HL-60 (cell line): Measurements from ENCODE around the gene AWAT2.

Source experiments
- DNase-seq, 2 experiments: peaks; one replicate each; pipeline ENCODE4 v3.0.0-alpha.2; 2010 to 2020; ENCODE audit warnings: low read depth in 1 of 2, low spot score in 1 of 2
- H3K27ac ChIP-seq: fragments of 250-450 bp; sonication (Bioruptor Pico); replicated peaks from 2 replicates; pipeline ENCODE4 v1.5.1; 2020; ENCODE audit warnings: mild to moderate bottlenecking, moderate library complexity
- H3K27me3 ChIP-seq: fragments of 250-450 bp; sonication (Bioruptor Pico); 2 replicates; pipeline ENCODE4 v1.5.1; 2021; ENCODE audit warnings: mild to moderate bottlenecking, moderate library complexity; ENCODE audit not compliant: insufficient read depth, poor library complexity, severe bottlenecking
- H3K4me3 ChIP-seq: replicated peaks from 2 replicates; pipeline ENCODE4 v1.5.1; 2011; ENCODE audit warnings: mild to moderate bottlenecking, control low read depth, low read length; ENCODE audit not compliant: insufficient read depth
- GABPA ChIP-seq: IDR thresholded peaks from 2 replicates; pipeline ENCODE4 v1.6.1; 2012; ENCODE audit warnings: low read depth
- POLR2AphosphoS5 ChIP-seq: IDR thresholded peaks from 2 replicates; pipeline ENCODE4 v1.6.1; 2012; ENCODE audit warnings: low read depth
- SPI1 ChIP-seq: IDR thresholded peaks from 2 replicates; pipeline ENCODE4 v1.6.1; 2012; ENCODE audit warnings: low read depth, mild to moderate bottlenecking, borderline replicate concordance
- TF ChIP-seq, protein P1 (sequence below): IDR thresholded peaks from 2 replicates; pipeline ENCODE4 v1.6.1; 2012; ENCODE audit warnings: low read depth; ENCODE audit not compliant: insufficient replicate concordance
- TF ChIP-seq, protein P2 (sequence below): IDR thresholded peaks from one replicate; pipeline ENCODE4 v1.5.1; 2011; ENCODE audit warnings: low read length, control low read depth, inconsistent platforms; ENCODE audit not compliant: insufficient read depth

Gene AWAT2

DNA sequence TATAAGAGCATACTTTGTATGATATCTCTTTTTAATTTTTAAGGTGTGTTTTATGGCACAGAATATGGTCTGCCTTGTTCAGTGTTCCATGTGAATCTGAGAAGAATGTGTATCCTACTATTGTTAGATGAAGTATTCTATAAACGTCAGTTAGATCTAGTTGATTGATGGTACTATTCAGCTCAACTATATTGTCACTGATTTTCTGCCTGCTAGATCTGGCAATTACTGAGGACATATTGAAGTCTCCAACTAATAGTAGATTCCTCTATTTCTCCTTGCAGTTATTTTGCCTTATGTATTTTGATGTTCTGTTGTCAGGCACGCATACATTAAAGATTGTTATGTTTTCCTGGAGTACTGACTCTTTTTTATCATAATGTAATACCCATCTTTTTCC lies 39.8 kb downstream of the AWAT2 start:
- TF ChIP-seq, protein P1, sequence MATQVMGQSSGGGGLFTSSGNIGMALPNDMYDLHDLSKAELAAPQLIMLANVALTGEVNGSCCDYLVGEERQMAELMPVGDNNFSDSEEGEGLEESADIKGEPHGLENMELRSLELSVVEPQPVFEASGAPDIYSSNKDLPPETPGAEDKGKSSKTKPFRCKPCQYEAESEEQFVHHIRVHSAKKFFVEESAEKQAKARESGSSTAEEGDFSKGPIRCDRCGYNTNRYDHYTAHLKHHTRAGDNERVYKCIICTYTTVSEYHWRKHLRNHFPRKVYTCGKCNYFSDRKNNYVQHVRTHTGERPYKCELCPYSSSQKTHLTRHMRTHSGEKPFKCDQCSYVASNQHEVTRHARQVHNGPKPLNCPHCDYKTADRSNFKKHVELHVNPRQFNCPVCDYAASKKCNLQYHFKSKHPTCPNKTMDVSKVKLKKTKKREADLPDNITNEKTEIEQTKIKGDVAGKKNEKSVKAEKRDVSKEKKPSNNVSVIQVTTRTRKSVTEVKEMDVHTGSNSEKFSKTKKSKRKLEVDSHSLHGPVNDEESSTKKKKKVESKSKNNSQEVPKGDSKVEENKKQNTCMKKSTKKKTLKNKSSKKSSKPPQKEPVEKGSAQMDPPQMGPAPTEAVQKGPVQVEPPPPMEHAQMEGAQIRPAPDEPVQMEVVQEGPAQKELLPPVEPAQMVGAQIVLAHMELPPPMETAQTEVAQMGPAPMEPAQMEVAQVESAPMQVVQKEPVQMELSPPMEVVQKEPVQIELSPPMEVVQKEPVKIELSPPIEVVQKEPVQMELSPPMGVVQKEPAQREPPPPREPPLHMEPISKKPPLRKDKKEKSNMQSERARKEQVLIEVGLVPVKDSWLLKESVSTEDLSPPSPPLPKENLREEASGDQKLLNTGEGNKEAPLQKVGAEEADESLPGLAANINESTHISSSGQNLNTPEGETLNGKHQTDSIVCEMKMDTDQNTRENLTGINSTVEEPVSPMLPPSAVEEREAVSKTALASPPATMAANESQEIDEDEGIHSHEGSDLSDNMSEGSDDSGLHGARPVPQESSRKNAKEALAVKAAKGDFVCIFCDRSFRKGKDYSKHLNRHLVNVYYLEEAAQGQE = no peak
- TF ChIP-seq GABPA (no peak), POLR2AphosphoS5 (no peak), SPI1 (no peak)
- TF ChIP-seq, protein P2, sequence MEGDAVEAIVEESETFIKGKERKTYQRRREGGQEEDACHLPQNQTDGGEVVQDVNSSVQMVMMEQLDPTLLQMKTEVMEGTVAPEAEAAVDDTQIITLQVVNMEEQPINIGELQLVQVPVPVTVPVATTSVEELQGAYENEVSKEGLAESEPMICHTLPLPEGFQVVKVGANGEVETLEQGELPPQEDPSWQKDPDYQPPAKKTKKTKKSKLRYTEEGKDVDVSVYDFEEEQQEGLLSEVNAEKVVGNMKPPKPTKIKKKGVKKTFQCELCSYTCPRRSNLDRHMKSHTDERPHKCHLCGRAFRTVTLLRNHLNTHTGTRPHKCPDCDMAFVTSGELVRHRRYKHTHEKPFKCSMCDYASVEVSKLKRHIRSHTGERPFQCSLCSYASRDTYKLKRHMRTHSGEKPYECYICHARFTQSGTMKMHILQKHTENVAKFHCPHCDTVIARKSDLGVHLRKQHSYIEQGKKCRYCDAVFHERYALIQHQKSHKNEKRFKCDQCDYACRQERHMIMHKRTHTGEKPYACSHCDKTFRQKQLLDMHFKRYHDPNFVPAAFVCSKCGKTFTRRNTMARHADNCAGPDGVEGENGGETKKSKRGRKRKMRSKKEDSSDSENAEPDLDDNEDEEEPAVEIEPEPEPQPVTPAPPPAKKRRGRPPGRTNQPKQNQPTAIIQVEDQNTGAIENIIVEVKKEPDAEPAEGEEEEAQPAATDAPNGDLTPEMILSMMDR = no peak
- Histone ChIP-seq H3K27ac (no peak overlapping the region), H3K27me3 (no peaks in the 10 kb centered on the region), H3K4me3 (no peak overlapping the region)
- DNase-seq = no peak

DNA sequence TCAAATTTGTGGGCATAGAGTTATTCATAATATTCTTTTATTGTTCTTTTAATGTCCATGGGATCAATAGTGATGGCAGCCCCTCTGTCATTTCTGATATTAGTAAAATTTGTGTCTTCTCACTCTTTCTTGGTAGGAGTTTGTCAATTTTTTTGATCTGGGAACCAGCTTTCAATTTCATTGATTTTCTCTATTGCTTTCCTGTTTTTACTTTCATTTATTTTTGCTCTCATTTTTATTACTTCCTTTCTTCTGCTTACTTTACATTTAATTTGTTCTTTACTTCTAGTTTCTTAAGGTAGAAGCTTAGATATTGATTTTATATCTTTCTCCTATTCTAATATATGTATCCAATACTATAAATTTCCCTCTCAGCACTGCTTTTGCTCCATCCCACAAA lies 40.7 kb downstream of the AWAT2 start:
- no peaks in the 10 kb centered on the region for H3K27me3 ChIP-seq
- DNase-seq = no peak
- TF ChIP-seq, protein P2 = no peak
- TF ChIP-seq POLR2AphosphoS5 = no peak
- TF ChIP-seq, protein P1 = no peak
- TF ChIP-seq SPI1 = no peak
- no peak for TF ChIP-seq GABPA
- H3K27ac ChIP-seq = no peak overlapping the region
- H3K4me3 ChIP-seq = no peak overlapping the region

DNA sequence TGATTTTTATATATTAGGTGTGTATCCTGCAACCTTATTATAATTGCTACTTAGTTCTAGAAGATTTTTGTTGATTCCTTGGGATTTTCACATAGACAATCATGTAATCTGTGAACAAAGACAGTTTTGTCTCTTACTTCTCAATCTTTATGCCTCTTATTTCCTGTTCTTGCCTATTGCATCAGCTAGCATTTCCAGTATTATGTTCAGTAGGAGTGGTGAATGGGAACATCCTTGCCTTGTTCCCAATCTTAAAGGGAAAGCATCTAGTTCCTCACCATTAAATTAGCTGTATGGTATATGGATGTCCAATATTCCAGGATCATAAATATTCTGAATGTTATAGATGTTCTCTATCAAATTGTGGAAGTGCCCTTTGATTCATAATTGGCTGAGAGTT lies 41.8 kb downstream of the AWAT2 start:
- DNase-seq = no peak
- Histone ChIP-seq H3K27me3 (no peaks in the 10 kb centered on the region), H3K27ac (no peak overlapping the region), H3K4me3 (no peak overlapping the region)
- TF ChIP-seq POLR2AphosphoS5 = no peak
- TF ChIP-seq, protein P1 = no peak
- TF ChIP-seq, protein P2 = no peak
- no peak for TF ChIP-seq SPI1
- no peak for TF ChIP-seq GABPA
